ENCODE results near the gene OR5AS1.
"Not testable (repeated sequence)": the region's sequence is repeated elsewhere in the genome, so short reads cannot be mapped to it uniquely, and the experiment has no call there.

The OR5AS1 gene

GRCh38 chr11:56049487-56049886, 22.0 kb downstream of the OR5AS1 start (continued):
- TF ChIP-seq, protein P1, sequence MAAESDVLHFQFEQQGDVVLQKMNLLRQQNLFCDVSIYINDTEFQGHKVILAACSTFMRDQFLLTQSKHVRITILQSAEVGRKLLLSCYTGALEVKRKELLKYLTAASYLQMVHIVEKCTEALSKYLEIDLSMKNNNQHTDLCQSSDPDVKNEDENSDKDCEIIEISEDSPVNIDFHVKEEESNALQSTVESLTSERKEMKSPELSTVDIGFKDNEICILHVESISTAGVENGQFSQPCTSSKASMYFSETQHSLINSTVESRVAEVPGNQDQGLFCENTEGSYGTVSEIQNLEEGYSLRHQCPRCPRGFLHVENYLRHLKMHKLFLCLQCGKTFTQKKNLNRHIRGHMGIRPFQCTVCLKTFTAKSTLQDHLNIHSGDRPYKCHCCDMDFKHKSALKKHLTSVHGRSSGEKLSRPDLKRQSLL (tag by site-specific recombination; IDR thresholded peaks at IDR 0.05), result no peak
- no peak for TF ChIP-seq ZFP69B (tag by site-specific recombination; IDR thresholded peaks at IDR 0.05)
- no peak for TF ChIP-seq PRDM6 (tag by site-specific recombination; IDR thresholded peaks at IDR 0.05)

DNA sequence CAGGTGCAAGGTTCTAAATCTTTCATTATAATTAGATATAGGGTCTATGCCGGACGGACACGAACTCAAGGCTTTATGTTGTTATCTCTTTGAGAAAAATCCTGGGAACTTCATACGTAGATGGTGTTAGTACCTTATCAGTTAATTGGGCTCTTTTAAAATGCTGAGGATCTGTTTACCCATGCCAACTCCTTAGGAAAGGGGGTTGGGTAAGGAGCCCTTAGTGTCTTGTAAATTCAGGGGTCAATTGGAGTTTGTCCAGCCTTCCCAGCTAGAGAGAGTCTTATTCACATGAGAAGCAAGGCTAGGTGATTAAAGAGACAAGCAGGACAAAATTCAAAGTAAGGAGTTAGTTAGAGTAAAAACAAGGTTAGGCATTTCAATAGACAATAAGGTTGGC, 28.9 kb downstream of the OR5AS1 start:
- H3K4me3 ChIP-seq (ENCODE audit: low read depth, low read length); H3K36me3 ChIP-seq (ENCODE audit: control insufficient read depth in 2 of 2, insufficient read depth in 1 of 2, low read length in 2 of 2); CTCF ChIA-PET; H3K4me1 ChIP-seq (ENCODE audit: control insufficient read depth, insufficient read depth, low read length); H3K27ac ChIP-seq (ENCODE audit: extremely low read depth, low read depth, low read length); H3K9me3 ChIP-seq (ENCODE audit: control insufficient read depth, insufficient read depth, low read depth, low read length): not testable (repeated sequence)
- POLR2A ChIA-PET, result interaction anchor here (0.6 kb wide), 1 partner anchor 17 kb away, joined by 3 read pairs; no protein-coding TSS in a partner anchor

- POLR2A ChIA-PET; H3K36me3 ChIP-seq (ENCODE audit: control insufficient read depth in 2 of 2, insufficient read depth in 1 of 2, low read length in 2 of 2); H3K27ac ChIP-seq (ENCODE audit: extremely low read depth, low read depth, low read length); CTCF ChIA-PET; H3K4me3 ChIP-seq (ENCODE audit: low read depth, low read length); H3K4me1 ChIP-seq (ENCODE audit: control insufficient read depth, insufficient read depth, low read length); H3K9me3 ChIP-seq (ENCODE audit: control insufficient read depth, insufficient read depth, low read depth, low read length): not testable (repeated sequence)
Observed at GRCh38 chr11:56057661-56058237, 30.3 kb downstream of the OR5AS1 start.

DNA sequence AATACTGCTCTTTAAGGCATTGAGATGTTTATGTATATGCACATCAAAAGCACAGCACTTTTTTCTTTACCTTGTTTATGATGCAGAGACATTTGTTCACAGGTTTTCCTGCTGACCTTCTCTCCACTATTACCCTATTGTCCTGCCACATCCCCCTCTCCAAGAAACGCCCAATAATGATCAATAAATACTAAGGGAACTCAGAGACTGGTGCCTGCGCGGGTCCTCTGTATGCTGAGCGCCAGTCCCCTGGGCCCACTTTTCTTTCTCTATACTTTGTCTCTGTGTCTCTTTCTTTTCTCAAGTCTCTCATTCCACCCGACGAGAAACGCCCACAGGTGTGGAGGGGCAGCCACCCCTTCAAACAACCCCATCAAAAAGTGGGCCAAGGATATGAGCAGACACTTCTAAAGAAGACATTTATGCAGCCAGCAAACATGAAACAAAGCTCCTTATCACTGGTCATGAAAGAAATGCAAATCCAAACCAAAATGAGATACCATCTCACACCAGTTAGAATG, 30.9 kb downstream of the OR5AS1 start:
- CTCF ChIA-PET; H3K27ac ChIP-seq (ENCODE audit: extremely low read depth, low read depth, low read length); POLR2A ChIA-PET: not testable (repeated sequence)

GRCh38 chr11:56066980-56067379, 39.5 kb downstream of the OR5AS1 start:
- POLR2A ChIA-PET, result no interaction called here
- CTCF ChIA-PET, result no interaction called here
- Histone ChIP-seq H3K27ac (ENCODE audit: extremely low read depth, low read depth, low read length) (no peak overlapping the region), H3K4me1 (ENCODE audit: control insufficient read depth, insufficient read depth, low read length) (no peaks in the 10 kb centered on the region), H3K9me3 (ENCODE audit: control insufficient read depth, insufficient read depth, low read depth, low read length) (no peaks in the 10 kb centered on the region), H3K4me3 (ENCODE audit: low read depth, low read length) (no peak overlapping the region), H3K36me3 (ENCODE audit: control insufficient read depth in 2 of 2, insufficient read depth in 1 of 2, low read length in 2 of 2) (no peaks in the 10 kb centered on the region)
- TF ChIP-seq SCRT2 (tag by site-specific recombination; IDR thresholded peaks at IDR 0.05), result no peak
- no peak for TF ChIP-seq TRIM28 (IDR thresholded peaks at IDR 0.05; ENCODE audit: borderline replicate concordance, low read length)
- no peak for TF ChIP-seq ZNF48 (tag by site-specific recombination; IDR thresholded peaks at IDR 0.05)
- no peak for TF ChIP-seq ZNF37A (tag by site-specific recombination; IDR thresholded peaks at IDR 0.05)
- TF ChIP-seq ZNF571 (tag by site-specific recombination; IDR thresholded peaks at IDR 0.05), result no peak
- TF ChIP-seq, protein P2, sequence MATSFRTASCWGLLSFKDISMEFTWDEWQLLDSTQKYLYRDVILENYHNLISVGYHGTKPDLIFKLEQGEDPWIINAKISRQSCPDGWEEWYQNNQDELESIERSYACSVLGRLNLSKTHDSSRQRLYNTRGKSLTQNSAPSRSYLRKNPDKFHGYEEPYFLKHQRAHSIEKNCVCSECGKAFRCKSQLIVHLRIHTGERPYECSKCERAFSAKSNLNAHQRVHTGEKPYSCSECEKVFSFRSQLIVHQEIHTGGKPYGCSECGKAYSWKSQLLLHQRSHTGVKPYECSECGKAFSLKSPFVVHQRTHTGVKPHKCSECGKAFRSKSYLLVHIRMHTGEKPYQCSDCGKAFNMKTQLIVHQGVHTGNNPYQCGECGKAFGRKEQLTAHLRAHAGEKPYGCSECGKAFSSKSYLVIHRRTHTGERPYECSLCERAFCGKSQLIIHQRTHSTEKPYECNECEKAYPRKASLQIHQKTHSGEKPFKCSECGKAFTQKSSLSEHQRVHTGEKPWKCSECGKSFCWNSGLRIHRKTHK (tag by site-specific recombination; IDR thresholded peaks at IDR 0.05), result no peak
- TF ChIP-seq ZNF169 (tag by site-specific recombination; IDR thresholded peaks at IDR 0.05), result no peak
- TF ChIP-seq, protein P1 (tag by site-specific recombination; IDR thresholded peaks at IDR 0.05), result no peak
- no peak for TF ChIP-seq ZSCAN23 (tag by site-specific recombination; IDR thresholded peaks at IDR 0.05)
- no peak for TF ChIP-seq ZNF658 (tag by site-specific recombination; IDR thresholded peaks at IDR 0.05)
- TF ChIP-seq ZNF529 (tag by site-specific recombination; IDR thresholded peaks at IDR 0.05; ENCODE audit: insufficient replicate concordance), result no peak
- TF ChIP-seq ZNF623 (tag by site-specific recombination; IDR thresholded peaks at IDR 0.05), result no peak
- no peak for TF ChIP-seq ZNF114 (tag by site-specific recombination; IDR thresholded peaks at IDR 0.05)
- no peak for TF ChIP-seq GFI1B (tag by site-specific recombination; IDR thresholded peaks at IDR 0.05)

More for the DNA sequence above, 30.9 kb downstream of the OR5AS1 start:
- H3K4me1 ChIP-seq (ENCODE audit: control insufficient read depth, insufficient read depth, low read length); H3K4me3 ChIP-seq (ENCODE audit: low read depth, low read length); H3K36me3 ChIP-seq (ENCODE audit: control insufficient read depth in 2 of 2, insufficient read depth in 1 of 2, low read length in 2 of 2); H3K9me3 ChIP-seq (ENCODE audit: control insufficient read depth, insufficient read depth, low read depth, low read length): not testable (repeated sequence)

All from HEK293 (cell line).